ENCODE measurements around the gene KCP. TPM values are rescaled to one million over a fixed set of nuclear protein-coding genes. Genes with fewer than 3 reads are reported as not detected.

Gene KCP
- polyA plus RNA-seq, 1 of the 3 experiments (the other 2 are of a cell fraction) = not detected

DNA sequence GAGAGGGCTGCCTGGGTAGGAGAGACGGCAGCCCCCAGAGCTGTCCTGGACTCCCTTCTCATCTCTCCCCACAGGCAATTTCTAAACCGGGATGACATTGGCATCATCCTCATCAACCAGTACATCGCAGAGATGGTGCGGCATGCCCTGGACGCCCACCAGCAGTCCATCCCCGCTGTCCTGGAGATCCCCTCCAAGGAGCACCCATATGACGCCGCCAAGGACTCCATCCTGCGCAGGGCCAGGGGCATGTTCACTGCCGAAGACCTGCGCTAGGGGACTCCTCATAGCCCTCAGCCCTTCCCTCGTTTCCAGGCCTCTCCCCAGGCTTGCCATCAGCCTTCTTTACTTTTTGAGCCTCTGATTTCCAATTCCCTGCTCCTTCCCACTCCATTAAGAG, 45.2 kb downstream of the KCP start:
- DNase-seq = no peak
- Histone ChIP-seq H3K27me3 (ENCODE audit: insufficient read depth) (no peaks in the 10 kb centered on the region), H3K9me2 (no peaks in the 10 kb centered on the region), H2AFZ (ENCODE audit: low read depth) (no peak overlapping the region), H3K9ac (no peak overlapping the region), H3K4me2 (no peak overlapping the region), H3F3A (replicated peaks; ENCODE audit: insufficient read depth) (peaks cover 32% of the 10 kb centered on the region), H3K36me3 (replicated peaks in 1 of 2; ENCODE audit: control insufficient read depth in 1 of 2, insufficient read depth in 2 of 2, low read length in 1 of 2) (peaks cover 8 to 14% of the 10 kb centered on the region in 2 experiments), H3K9me3 (no peaks in the 10 kb centered on the region), H3K4me3 (ENCODE audit: low read depth in 2 of 2, low read length in 1 of 2) (no peak overlapping the region), H3K79me2 (ENCODE audit: insufficient read depth) (peaks cover 21% of the 10 kb centered on the region), H3K4me1 (ENCODE audit: control insufficient read depth in 1 of 2, insufficient read depth in 2 of 2, low read depth in 1 of 2, low read length in 1 of 2) (peaks cover 0 to 36% of the 10 kb centered on the region in 2 experiments; a peak in 1 of 4 replicates), H4K20me1 (ENCODE audit: insufficient read depth) (peaks cover 20% of the 10 kb centered on the region), H3K27ac (ENCODE audit: low read depth in 2 of 2, low read length in 1 of 2) (no peak overlapping the region)
- POLR2A ChIA-PET = no interaction called here
- CTCF ChIA-PET = interaction anchor here (1.9 to 11.7 kb wide), 2 partner anchors 15 to 24 kb away, joined by 5 to 181 read pairs; no protein-coding TSS in a partner anchor
- no peak for TF ChIP-seq RCOR1 (IDR thresholded peaks at IDR 0.05; ENCODE audit: low read length)
- TF ChIP-seq FOSL2 (IDR thresholded peaks at IDR 0.05; ENCODE audit: borderline replicate concordance, low read depth) = no peak
- no peak for TF ChIP-seq YY1 (IDR thresholded peaks at IDR 0.05; ENCODE audit: low read depth)
- TF ChIP-seq MXI1 (IDR thresholded peaks at IDR 0.05; ENCODE audit: low read depth, low read length) = no peak
- TF ChIP-seq SIN3A (IDR thresholded peaks at IDR 0.05; ENCODE audit: borderline replicate concordance, low read depth, low read length) = no peak
- no peak for TF ChIP-seq EZH2phosphoT487 (IDR thresholded peaks at IDR 0.05; ENCODE audit: borderline replicate concordance, low read depth)
- TF ChIP-seq TCF12 (IDR thresholded peaks at IDR 0.05) = no peak
- TF ChIP-seq EP300 (IDR thresholded peaks at IDR 0.05; ENCODE audit: borderline replicate concordance in 1 of 2, low read depth in 1 of 2, low read length in 1 of 2) = no peak
- TF ChIP-seq, protein P1, sequence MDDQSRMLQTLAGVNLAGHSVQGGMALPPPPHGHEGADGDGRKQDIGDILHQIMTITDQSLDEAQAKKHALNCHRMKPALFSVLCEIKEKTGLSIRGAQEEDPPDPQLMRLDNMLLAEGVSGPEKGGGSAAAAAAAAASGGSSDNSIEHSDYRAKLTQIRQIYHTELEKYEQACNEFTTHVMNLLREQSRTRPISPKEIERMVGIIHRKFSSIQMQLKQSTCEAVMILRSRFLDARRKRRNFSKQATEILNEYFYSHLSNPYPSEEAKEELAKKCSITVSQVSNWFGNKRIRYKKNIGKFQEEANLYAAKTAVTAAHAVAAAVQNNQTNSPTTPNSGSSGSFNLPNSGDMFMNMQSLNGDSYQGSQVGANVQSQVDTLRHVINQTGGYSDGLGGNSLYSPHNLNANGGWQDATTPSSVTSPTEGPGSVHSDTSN (IDR thresholded peaks at IDR 0.05) = no peak
- TF ChIP-seq GABPA (IDR thresholded peaks at IDR 0.05; ENCODE audit: low read depth) = no peak
- WGBS (ENCODE audit: low lambda C conversion rate) = 93% methylated on average over 12 of the region's 12 CpGs

DNA sequence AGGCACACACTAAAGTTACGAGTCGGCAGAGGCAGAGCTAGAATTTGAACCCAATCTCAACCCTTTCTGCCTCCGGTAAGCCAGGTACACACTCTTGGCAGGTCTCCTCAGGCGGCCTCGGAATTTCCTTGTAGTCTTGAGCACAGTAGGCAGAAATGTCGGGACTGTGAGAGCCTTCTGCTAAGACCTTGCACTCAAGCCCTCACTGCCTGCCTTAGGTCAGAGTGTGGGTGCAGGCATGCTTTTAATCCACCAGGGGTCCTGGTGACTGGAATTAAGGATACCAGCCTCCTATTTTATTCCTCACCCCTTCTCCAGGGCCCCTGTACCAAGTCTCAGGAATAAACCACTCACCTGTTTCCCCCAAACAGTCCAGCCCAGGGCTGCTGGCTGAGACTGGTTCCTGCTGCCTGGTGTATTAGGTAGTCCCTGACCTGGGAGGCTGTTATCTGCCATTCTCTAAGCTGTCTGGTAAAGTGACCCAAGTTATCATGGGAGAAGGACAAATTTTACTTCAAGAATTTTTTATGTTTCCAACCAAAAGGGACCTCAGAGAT, 47.0 kb downstream of the KCP start:
- WGBS (ENCODE audit: low lambda C conversion rate) = 3% methylated on average over 6 of the region's 6 CpGs
- peak; percentile 52; the same call in 1 of the 2 replicates for TF ChIP-seq SIN3A (IDR thresholded peaks at IDR 0.05; ENCODE audit: borderline replicate concordance, low read depth, low read length)
- peak; percentile 68; the same call in 1 of the 2 replicates for TF ChIP-seq MXI1 (IDR thresholded peaks at IDR 0.05; ENCODE audit: low read depth, low read length)
- no peak for TF ChIP-seq NRF1 (IDR thresholded peaks at IDR 0.05; ENCODE audit: low read depth, low read length)
- TF ChIP-seq SMC3 (IDR thresholded peaks at IDR 0.05; ENCODE audit: low read depth, low read length) = peak; percentile 50; the same call in 1 of the 2 replicates
- peak; percentile 61; the same call in 1 of the 2 replicates for TF ChIP-seq GATA2 (CRISPR knock-in tag; IDR thresholded peaks at IDR 0.05)
- TF ChIP-seq RAD21 (IDR thresholded peaks at IDR 0.05; ENCODE audit: low read length) = peak; percentile 53
- TF ChIP-seq RXRA (IDR thresholded peaks at IDR 0.05; ENCODE audit: borderline replicate concordance, low read depth) = no peak
- no peak for TF ChIP-seq RFX5 (IDR thresholded peaks at IDR 0.05; ENCODE audit: low read length)
- TF ChIP-seq, protein P2, sequence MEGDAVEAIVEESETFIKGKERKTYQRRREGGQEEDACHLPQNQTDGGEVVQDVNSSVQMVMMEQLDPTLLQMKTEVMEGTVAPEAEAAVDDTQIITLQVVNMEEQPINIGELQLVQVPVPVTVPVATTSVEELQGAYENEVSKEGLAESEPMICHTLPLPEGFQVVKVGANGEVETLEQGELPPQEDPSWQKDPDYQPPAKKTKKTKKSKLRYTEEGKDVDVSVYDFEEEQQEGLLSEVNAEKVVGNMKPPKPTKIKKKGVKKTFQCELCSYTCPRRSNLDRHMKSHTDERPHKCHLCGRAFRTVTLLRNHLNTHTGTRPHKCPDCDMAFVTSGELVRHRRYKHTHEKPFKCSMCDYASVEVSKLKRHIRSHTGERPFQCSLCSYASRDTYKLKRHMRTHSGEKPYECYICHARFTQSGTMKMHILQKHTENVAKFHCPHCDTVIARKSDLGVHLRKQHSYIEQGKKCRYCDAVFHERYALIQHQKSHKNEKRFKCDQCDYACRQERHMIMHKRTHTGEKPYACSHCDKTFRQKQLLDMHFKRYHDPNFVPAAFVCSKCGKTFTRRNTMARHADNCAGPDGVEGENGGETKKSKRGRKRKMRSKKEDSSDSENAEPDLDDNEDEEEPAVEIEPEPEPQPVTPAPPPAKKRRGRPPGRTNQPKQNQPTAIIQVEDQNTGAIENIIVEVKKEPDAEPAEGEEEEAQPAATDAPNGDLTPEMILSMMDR (IDR thresholded peaks at IDR 0.05) = peak; percentile 80
- ChIA-PET POLR2A (interaction anchor here (1.1 kb wide), 1 partner anchor 32 kb away, joined by 3 read pairs; no protein-coding TSS in a partner anchor), CTCF (interaction anchor here (0.7 to 4.3 kb wide), 33 partner anchors 10 to 476 kb away, joined by 3 to 42 read pairs (median 4); partner anchors contain the start of gene CCDC136)
- Histone ChIP-seq H3K9me3 (no peaks in the 10 kb centered on the region), H3K9me2 (no peaks in the 10 kb centered on the region), H4K20me1 (ENCODE audit: insufficient read depth) (peaks cover 18% of the 10 kb centered on the region), H3K4me2 (peak overlapping the region; percentile 88), H3K4me1 (ENCODE audit: control insufficient read depth in 1 of 2, insufficient read depth in 2 of 2, low read depth in 1 of 2, low read length in 1 of 2) (peaks cover 0 to 25% of the 10 kb centered on the region in 2 experiments; a peak in 1 of 4 replicates), H3K36me3 (replicated peaks in 1 of 2; ENCODE audit: control insufficient read depth in 1 of 2, insufficient read depth in 2 of 2, low read length in 1 of 2) (peaks cover 13 to 19% of the 10 kb centered on the region in 2 experiments), H3K9ac (peak overlapping the region; percentile 81), H3K27me3 (ENCODE audit: insufficient read depth) (no peaks in the 10 kb centered on the region), H3K79me2 (ENCODE audit: insufficient read depth) (peaks cover 21% of the 10 kb centered on the region), H3F3A (replicated peaks; ENCODE audit: insufficient read depth) (peaks cover 48% of the 10 kb centered on the region), H3K4me3 (ENCODE audit: low read depth in 2 of 2, low read length in 1 of 2) (peak overlapping the region; percentile 89 to 95), H2AFZ (ENCODE audit: low read depth) (peak overlapping the region; percentile 72; the same call in 1 of the 2 replicates), H3K27ac (ENCODE audit: low read depth in 2 of 2, low read length in 1 of 2) (peak overlapping the region in 1 of 2 experiments; percentile 60; a peak in 3 of 4 replicates)
- DNase-seq = peak; percentile 91

Measured in SK-N-SH (cell line).